Measurements from ENCODE around the gene C17orf67. TPM values are rescaled to one million over a fixed set of nuclear protein-coding genes. Genes with fewer than 3 reads are reported as not detected.

Gene C17orf67
- total and polyA plus RNA-seq, 2 experiments from 2014 or later: 1.2 to 1.3 TPM

GRCh38 chr17:56832446-56832845 is 1.3 kb downstream of the C17orf67 start:
- Histone ChIP-seq H3K9me3 (ENCODE audit: low read depth) (no peaks in the 10 kb centered on the region), H4K20me1 (ENCODE audit: insufficient read depth) (no peaks in the 10 kb centered on the region), H3K27me3 (replicated peaks; ENCODE audit: insufficient read depth) (no peaks in the 10 kb centered on the region), H2AFZ (peak overlapping the region; percentile 97), H3K4me3 (peak overlapping the region; percentile 93), H3K9me2 (ENCODE audit: insufficient read depth) (no peaks in the 10 kb centered on the region), H3K4me2 (ENCODE audit: unreplicated experiment) (peak overlapping the region; percentile 86), H3K79me2 (ENCODE audit: insufficient read depth) (peaks cover 24% of the 10 kb centered on the region), H3F3A (ENCODE audit: insufficient read depth) (no peaks in the 10 kb centered on the region), H3K36me3 (ENCODE audit: low read depth) (no peaks in the 10 kb centered on the region), H3K27ac (no peak overlapping the region), H3K9ac (peak overlapping the region; percentile 81), H3K4me1 (ENCODE audit: insufficient read depth) (peaks cover 8% of the 10 kb centered on the region)
- TF ChIP-seq EZH2 (IDR thresholded peaks at IDR 0.05; ENCODE audit: insufficient read depth, poor library complexity, severe bottlenecking) (no peak), EZH2phosphoT487 (IDR thresholded peaks at IDR 0.05; ENCODE audit: insufficient read depth, low read depth) (no peak)
- WGBS, 2 experiments (ENCODE audit: low coverage in 1 of 2, low lambda C conversion rate in 2 of 2, missing lambda C conversion rate in 2 of 2): 82 to 86% methylated on average over 4 of the region's 4 CpGs
- DNase-seq: peak; percentile 8
- in situ Hi-C loops (cut with MboI): no loop called here

GRCh38 chr17:56831369-56832095 is 2.2 kb downstream of the C17orf67 start:
- H3K9me2 ChIP-seq (ENCODE audit: insufficient read depth): no peaks in the 10 kb centered on the region
- no peak overlapping the region for H2AFZ ChIP-seq
- no peak overlapping the region for H3K27ac ChIP-seq
- in situ Hi-C loops (cut with MboI): no loop called here
- H3K4me1 ChIP-seq (ENCODE audit: insufficient read depth): peaks cover 8% of the 10 kb centered on the region
- 93 to 96% methylated on average over 15 to 16 of the region's 16 CpGs for WGBS, 2 experiments (ENCODE audit: low coverage in 1 of 2, low lambda C conversion rate in 2 of 2, missing lambda C conversion rate in 2 of 2)
- no peak overlapping the region for H3K4me3 ChIP-seq
- no peak overlapping the region for H3K4me2 ChIP-seq (ENCODE audit: unreplicated experiment)
- peaks cover 24% of the 10 kb centered on the region for H3K79me2 ChIP-seq (ENCODE audit: insufficient read depth)
- H3K27me3 ChIP-seq (replicated peaks; ENCODE audit: insufficient read depth): no peaks in the 10 kb centered on the region
- no peaks in the 10 kb centered on the region for H3F3A ChIP-seq (ENCODE audit: insufficient read depth)
- no peaks in the 10 kb centered on the region for H3K9me3 ChIP-seq (ENCODE audit: low read depth)
- no peak for DNase-seq
- no peak for TF ChIP-seq EZH2phosphoT487 (IDR thresholded peaks at IDR 0.05; ENCODE audit: insufficient read depth, low read depth)
- no peak for TF ChIP-seq EZH2 (IDR thresholded peaks at IDR 0.05; ENCODE audit: insufficient read depth, poor library complexity, severe bottlenecking)
- no peak overlapping the region for H3K9ac ChIP-seq
- no peaks in the 10 kb centered on the region for H4K20me1 ChIP-seq (ENCODE audit: insufficient read depth)
- no peaks in the 10 kb centered on the region for H3K36me3 ChIP-seq (ENCODE audit: low read depth)

GRCh38 chr17:56830726-56831368 is 2.9 kb downstream of the C17orf67 start:
- TF ChIP-seq EZH2 (IDR thresholded peaks at IDR 0.05; ENCODE audit: insufficient read depth, poor library complexity, severe bottlenecking) (no peak), EZH2phosphoT487 (IDR thresholded peaks at IDR 0.05; ENCODE audit: insufficient read depth, low read depth) (no peak)
- no peak overlapping the region for H3K27ac ChIP-seq
- no peak overlapping the region for H3K4me2 ChIP-seq (ENCODE audit: unreplicated experiment)
- H2AFZ ChIP-seq: no peak overlapping the region
- no peak overlapping the region for H3K4me3 ChIP-seq
- 89 to 91% methylated on average over 7 of the region's 7 CpGs for WGBS, 2 experiments (ENCODE audit: low coverage in 1 of 2, low lambda C conversion rate in 2 of 2, missing lambda C conversion rate in 2 of 2)
- DNase-seq: no peak
- peaks cover 24% of the 10 kb centered on the region for H3K79me2 ChIP-seq (ENCODE audit: insufficient read depth)
- in situ Hi-C loops (cut with MboI): no loop called here
- no peaks in the 10 kb centered on the region for H3K9me3 ChIP-seq (ENCODE audit: low read depth)
- H3K27me3 ChIP-seq (replicated peaks; ENCODE audit: insufficient read depth): no peaks in the 10 kb centered on the region
- no peak overlapping the region for H3K9ac ChIP-seq
- no peaks in the 10 kb centered on the region for H3K36me3 ChIP-seq (ENCODE audit: low read depth)
- no peaks in the 10 kb centered on the region for H4K20me1 ChIP-seq (ENCODE audit: insufficient read depth)
- no peaks in the 10 kb centered on the region for H3F3A ChIP-seq (ENCODE audit: insufficient read depth)
- peaks cover 8% of the 10 kb centered on the region for H3K4me1 ChIP-seq (ENCODE audit: insufficient read depth)
- no peaks in the 10 kb centered on the region for H3K9me2 ChIP-seq (ENCODE audit: insufficient read depth)

GRCh38 chr17:56826611-56827414 is 6.9 kb downstream of the C17orf67 start:
- H3K4me2 ChIP-seq (ENCODE audit: unreplicated experiment): no peak overlapping the region
- H3K4me1 ChIP-seq (ENCODE audit: insufficient read depth): no peaks in the 10 kb centered on the region
- H3K4me3 ChIP-seq: no peak overlapping the region
- in situ Hi-C loops (cut with MboI): loop anchor here (10.0 kb wide), 1 partner anchor 98 kb away; no protein-coding TSS in a partner anchor
- no peaks in the 10 kb centered on the region for H4K20me1 ChIP-seq (ENCODE audit: insufficient read depth)
- no peak for DNase-seq
- no peaks in the 10 kb centered on the region for H3K27me3 ChIP-seq (replicated peaks; ENCODE audit: insufficient read depth)
- H3F3A ChIP-seq (ENCODE audit: insufficient read depth): no peaks in the 10 kb centered on the region
- no peak overlapping the region for H2AFZ ChIP-seq
- WGBS, 2 experiments (ENCODE audit: low coverage in 1 of 2, low lambda C conversion rate in 2 of 2, missing lambda C conversion rate in 2 of 2): 99% methylated on average over 4 of the region's 4 CpGs
- no peak overlapping the region for H3K9ac ChIP-seq
- TF ChIP-seq EZH2phosphoT487 (IDR thresholded peaks at IDR 0.05; ENCODE audit: insufficient read depth, low read depth): no peak
- TF ChIP-seq EZH2 (IDR thresholded peaks at IDR 0.05; ENCODE audit: insufficient read depth, poor library complexity, severe bottlenecking): no peak
- no peaks in the 10 kb centered on the region for H3K9me2 ChIP-seq (ENCODE audit: insufficient read depth)
- no peak overlapping the region for H3K27ac ChIP-seq
- peaks cover 12% of the 10 kb centered on the region for H3K79me2 ChIP-seq (ENCODE audit: insufficient read depth)
- no peaks in the 10 kb centered on the region for H3K36me3 ChIP-seq (ENCODE audit: low read depth)
- H3K9me3 ChIP-seq (ENCODE audit: low read depth): no peaks in the 10 kb centered on the region
